Mononuclear cell (primary cell): Measurements from ENCODE around the gene GATM. TPM values are rescaled to one million over a fixed set of nuclear protein-coding genes. Genes with fewer than 3 reads are reported as not detected.

Experiments
- H3K27me3 ChIP-seq: 2 replicates; pipeline ENCODE4 v1.6.0; 2011; ENCODE audit warnings: low read length, control low read depth; ENCODE audit not compliant: insufficient read depth
- H3K4me1 ChIP-seq: 2 replicates; pipeline ENCODE4 v1.5.1; 2011; ENCODE audit warnings: mild to moderate bottlenecking, low read length, control low read depth; ENCODE audit not compliant: insufficient read depth
- H3K4me3 ChIP-seq: 2 replicates; pipeline ENCODE4 v1.5.1; 2011; ENCODE audit warnings: mild to moderate bottlenecking, low read length, moderate library complexity
- H3K9me3 ChIP-seq: 2 replicates; pipeline ENCODE4 v1.5.1; 2011; ENCODE audit warnings: low read depth, mild to moderate bottlenecking, control low read depth, low read length
- total RNA-seq: library from RNA; depleted of rRNA; stranded (reverse); fragments of >200 nt; gene quantifications from one replicate; pipeline ENCODE4 v1.2.3, GENCODE V29; 2012

GATM gene
- total RNA-seq: 2.3 TPM

GRCh38 chr15:45378149-45378912 is at the start of gene GATM:
Gene GATM, minus strand, starts transcription at chr15:45378544. Its CDS starts 91 bp downstream, at chr15:45378453.
- Histone ChIP-seq H3K4me3 (peak within 1 kb of the TSS; percentile 42), H3K4me1 (peaks cover 16% of the 10 kb centered on the region), H3K9me3 (no peaks in the 10 kb centered on the region), H3K27me3 (peaks cover 44% of the 10 kb centered on the region)

- Histone ChIP-seq H3K27me3 (peaks cover 15% of the 10 kb centered on the region), H3K4me3 (no peak overlapping the region)
Measured at GRCh38 chr15:45427085-45427484, 48.7 kb upstream of the GATM start.

GRCh38 chr15:45425135-45425534 is 46.8 kb upstream of the GATM start:
- Histone ChIP-seq H3K27me3 (no peaks in the 10 kb centered on the region), H3K4me3 (no peak overlapping the region), H3K9me3 (no peaks in the 10 kb centered on the region), H3K4me1 (peaks cover 3% of the 10 kb centered on the region)

More at GRCh38 chr15:45427085-45427484, 48.7 kb upstream of the GATM start:
- Histone ChIP-seq H3K4me1 (peaks cover 10% of the 10 kb centered on the region), H3K9me3 (no peaks in the 10 kb centered on the region)

GRCh38 chr15:45424429-45424828 is 46.1 kb upstream of the GATM start:
- no peak overlapping the region for H3K4me3 ChIP-seq
- H3K4me1 ChIP-seq: no peaks in the 10 kb centered on the region
- H3K27me3 ChIP-seq: no peaks in the 10 kb centered on the region

GRCh38 chr15:45417303-45417950 is 39.1 kb upstream of the GATM start:
- Histone ChIP-seq H3K9me3 (no peaks in the 10 kb centered on the region), H3K27me3 (no peaks in the 10 kb centered on the region), H3K4me3 (no peak overlapping the region), H3K4me1 (peaks cover 3% of the 10 kb centered on the region)

More at GRCh38 chr15:45424429-45424828, 46.1 kb upstream of the GATM start:
- no peaks in the 10 kb centered on the region for H3K9me3 ChIP-seq

GRCh38 chr15:45414215-45414885 is 36.0 kb upstream of the GATM start:
- Histone ChIP-seq H3K4me3 (no peak overlapping the region), H3K9me3 (no peaks in the 10 kb centered on the region), H3K4me1 (peaks cover 3% of the 10 kb centered on the region), H3K27me3 (no peaks in the 10 kb centered on the region)

- Histone ChIP-seq H3K4me3 (no peak overlapping the region), H3K27me3 (no peaks in the 10 kb centered on the region), H3K4me1 (peaks cover 9% of the 10 kb centered on the region), H3K9me3 (no peaks in the 10 kb centered on the region)
Measured at GRCh38 chr15:45409596-45409995, 31.3 kb upstream of the GATM start.

- Histone ChIP-seq H3K4me1 (peaks cover 20% of the 10 kb centered on the region), H3K9me3 (no peaks in the 10 kb centered on the region)
Measured at GRCh38 chr15:45407786-45408185, 29.4 kb upstream of the GATM start.

GRCh38 chr15:45402955-45403877 is 24.9 kb upstream of the GATM start:
- peak overlapping the region; percentile 88 for H3K4me3 ChIP-seq
- no peaks in the 10 kb centered on the region for H3K9me3 ChIP-seq
- no peaks in the 10 kb centered on the region for H3K27me3 ChIP-seq
- H3K4me1 ChIP-seq: peaks cover 26% of the 10 kb centered on the region

More at GRCh38 chr15:45407786-45408185, 29.4 kb upstream of the GATM start:
- Histone ChIP-seq H3K27me3 (no peaks in the 10 kb centered on the region), H3K4me3 (no peak overlapping the region)

GRCh38 chr15:45402162-45402954 is 24.0 kb upstream of the GATM start:
- H3K9me3 ChIP-seq: no peaks in the 10 kb centered on the region
- H3K4me1 ChIP-seq: peaks cover 26% of the 10 kb centered on the region
- H3K27me3 ChIP-seq: no peaks in the 10 kb centered on the region
- H3K4me3 ChIP-seq: peak overlapping the region; percentile 88

- Histone ChIP-seq H3K4me3 (peak overlapping the region; percentile 88), H3K9me3 (no peaks in the 10 kb centered on the region), H3K4me1 (peaks cover 26% of the 10 kb centered on the region), H3K27me3 (no peaks in the 10 kb centered on the region)
Measured at GRCh38 chr15:45401665-45402161, 23.4 kb upstream of the GATM start.

- Histone ChIP-seq H3K27me3 (no peaks in the 10 kb centered on the region), H3K4me3 (no peak overlapping the region), H3K4me1 (peaks cover 20% of the 10 kb centered on the region), H3K9me3 (no peaks in the 10 kb centered on the region)
Measured at GRCh38 chr15:45399381-45400212, 21.3 kb upstream of the GATM start.

- no peaks in the 10 kb centered on the region for H3K9me3 ChIP-seq
- no peak overlapping the region for H3K4me3 ChIP-seq
- no peaks in the 10 kb centered on the region for H3K27me3 ChIP-seq
- H3K4me1 ChIP-seq: peaks cover 10% of the 10 kb centered on the region
Measured at GRCh38 chr15:45397116-45397665, 18.8 kb upstream of the GATM start.
